GM18498 (cell line): ENCODE results near the gene NEFH.

Source experiments
- ATAC-seq: cut with Tn5 transposase; IDR thresholded peaks from one replicate; pipeline ENCODE4 v1.9.1; 2021; ENCODE audit warnings: mild to moderate bottlenecking, moderate library complexity; ENCODE audit not compliant: unreplicated experiment

Gene NEFH

DNA sequence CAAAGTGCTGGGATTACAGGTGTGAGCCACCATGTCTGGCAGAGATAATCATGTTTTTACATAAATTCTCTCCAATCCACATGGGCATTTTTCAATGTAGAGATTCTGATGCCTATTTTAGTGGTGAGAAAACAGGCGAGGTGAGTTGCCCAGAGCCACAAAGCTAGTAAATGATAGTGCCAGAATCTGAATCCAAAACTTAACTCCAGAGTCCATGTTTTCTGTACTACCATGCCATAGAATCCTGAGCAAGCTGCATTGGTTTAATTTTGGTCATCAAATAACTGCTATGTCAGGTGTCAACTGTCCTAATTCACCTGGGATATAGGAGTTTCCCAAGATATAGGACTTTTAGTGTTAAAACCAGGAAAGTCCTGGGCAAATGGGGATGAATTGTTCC lies 13.6 kb downstream of the NEFH start:
- ATAC-seq, result no peak

DNA sequence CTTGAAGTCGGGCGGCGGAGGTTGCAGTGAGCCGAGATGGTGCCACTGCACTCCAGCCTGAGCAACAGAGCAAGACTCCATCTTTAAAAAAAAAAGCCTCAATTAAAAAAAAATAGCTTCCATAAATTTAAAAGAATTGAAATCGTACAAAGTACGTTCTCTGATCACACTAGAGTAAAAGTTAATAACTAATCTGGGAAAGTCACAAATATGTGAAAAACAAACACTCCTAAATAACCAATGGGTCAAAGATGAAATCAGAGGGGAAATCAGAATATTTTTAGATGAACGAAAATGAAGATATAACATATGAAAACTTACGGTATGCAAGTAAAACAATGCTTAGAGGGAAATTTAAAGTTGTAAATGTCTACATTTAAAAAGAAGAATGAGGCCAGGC lies 19.8 kb downstream of the NEFH start:
- ATAC-seq, result no peak

DNA sequence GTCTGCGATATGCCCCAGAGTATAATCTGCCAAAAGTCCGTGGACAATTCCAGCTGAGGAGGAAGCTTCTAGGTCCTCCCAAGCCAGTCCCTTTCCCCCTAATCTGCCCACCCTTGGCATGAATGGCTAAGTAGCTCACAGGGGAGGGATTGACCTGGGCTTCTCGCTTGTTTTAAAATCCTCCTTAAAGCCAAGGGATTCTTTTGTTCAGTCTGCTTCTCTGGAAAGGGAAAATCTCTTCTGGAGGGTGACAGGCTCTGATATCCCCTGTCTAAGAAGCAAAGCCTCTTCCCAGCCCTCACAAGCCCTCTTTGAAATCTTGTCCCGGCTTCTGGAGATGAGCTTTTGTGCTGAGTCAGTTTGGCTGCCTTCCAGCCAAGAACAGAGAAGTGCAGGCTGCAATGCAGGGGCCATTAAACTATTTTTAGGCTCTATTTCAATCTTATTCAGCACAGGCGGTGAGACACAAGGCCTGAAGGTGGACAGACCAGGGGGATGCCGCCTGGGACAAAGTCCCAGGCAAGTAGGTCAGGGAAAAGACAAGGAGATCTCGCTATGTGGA lies 23.9 kb downstream of the NEFH start:
- ATAC-seq, result no peak

DNA sequence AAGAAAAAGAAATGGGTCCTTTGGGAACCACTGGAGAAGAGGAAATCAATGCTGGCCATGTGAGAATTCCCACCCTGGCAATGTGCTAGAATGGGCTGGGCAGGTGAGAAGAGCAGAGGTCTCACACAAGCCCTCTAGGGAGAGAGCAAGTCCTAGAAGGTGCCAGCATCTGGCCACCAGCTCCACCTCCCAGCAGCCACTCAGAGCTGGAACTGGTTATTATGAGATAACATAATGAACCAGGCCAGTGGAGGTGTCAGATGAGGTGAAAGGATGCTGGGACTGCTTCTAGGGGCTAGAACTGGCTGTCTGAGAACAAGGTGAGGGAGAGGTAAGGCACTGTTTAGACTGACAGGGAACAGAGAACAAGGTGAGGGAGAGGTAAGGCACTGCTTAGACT lies 29.3 kb downstream of the NEFH start:
- no peak for ATAC-seq

DNA sequence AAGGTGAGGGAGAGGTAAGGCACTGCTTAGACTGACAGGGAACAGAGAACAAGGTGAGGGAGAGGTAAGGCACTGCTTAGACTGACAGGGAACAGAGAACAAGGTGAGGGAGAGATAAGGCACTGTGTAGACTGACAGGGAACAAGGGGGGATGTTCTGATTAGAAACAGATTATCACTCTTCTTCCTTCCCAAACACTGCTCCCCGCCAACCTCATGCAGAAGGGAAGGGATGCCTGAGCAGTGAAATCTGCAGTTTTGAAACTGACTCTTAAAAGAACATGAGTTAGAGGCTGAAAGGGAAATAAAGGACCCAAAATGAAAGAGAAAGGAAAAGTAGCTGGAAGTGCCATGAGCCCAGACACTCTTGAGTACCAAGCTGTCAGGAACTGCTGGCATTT lies 29.8 kb downstream of the NEFH start:
- ATAC-seq, result no peak

DNA sequence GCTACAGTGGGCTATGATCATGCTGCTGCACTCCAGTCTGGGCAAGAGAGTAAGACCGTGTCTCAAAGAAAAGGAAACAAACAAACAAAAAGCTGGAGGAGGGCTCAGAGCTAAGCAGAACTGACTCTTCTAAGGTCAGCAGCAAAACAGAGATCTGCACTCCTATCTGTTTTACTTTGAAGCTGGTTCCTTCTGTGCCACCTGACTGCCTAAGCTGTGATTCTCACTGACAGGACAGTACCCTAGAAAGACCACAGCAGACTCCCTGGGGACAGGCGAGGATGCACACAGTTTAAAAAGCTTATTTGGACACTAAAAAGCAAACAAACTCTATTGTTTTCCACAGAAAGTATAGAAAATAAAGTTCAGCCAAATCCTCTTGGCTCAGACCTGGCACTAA lies 30.5 kb downstream of the NEFH start:
- ATAC-seq, result no peak

DNA sequence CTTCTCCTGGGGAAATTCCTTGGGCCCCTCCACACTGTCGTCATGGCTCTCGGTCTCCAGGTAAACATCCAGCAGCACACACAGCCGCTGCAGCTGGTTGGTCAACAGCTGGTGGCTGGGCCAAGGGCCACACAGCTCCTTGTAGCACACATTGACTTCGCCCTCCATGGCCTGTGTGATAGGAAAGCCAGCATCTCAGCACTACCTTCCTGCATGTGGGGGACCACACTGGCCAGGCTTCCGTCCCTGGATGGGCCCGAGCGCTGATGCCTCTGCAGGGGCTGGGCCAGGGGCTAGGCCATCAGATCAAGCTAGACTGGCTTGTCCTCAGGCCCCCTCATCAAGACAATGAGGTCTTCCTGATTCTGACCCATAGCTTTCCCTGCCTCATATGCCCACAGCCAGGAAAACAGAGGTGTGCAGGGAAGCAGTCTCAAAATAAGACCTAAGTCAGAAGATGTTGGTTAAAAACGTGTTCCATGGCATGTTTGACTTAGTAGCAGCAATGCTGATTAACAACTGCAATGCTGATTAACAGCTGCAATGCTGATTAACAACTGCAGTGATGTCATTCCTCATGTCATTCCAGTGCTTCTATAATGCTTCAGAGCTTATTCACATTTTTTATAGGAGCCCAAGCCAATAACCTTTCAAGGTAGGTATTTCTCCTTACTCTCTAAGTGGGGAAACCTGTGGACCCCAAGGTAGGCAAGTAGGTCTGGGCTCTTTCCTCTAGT lies 31.3 kb downstream of the NEFH start:
- ATAC-seq, result no peak

DNA sequence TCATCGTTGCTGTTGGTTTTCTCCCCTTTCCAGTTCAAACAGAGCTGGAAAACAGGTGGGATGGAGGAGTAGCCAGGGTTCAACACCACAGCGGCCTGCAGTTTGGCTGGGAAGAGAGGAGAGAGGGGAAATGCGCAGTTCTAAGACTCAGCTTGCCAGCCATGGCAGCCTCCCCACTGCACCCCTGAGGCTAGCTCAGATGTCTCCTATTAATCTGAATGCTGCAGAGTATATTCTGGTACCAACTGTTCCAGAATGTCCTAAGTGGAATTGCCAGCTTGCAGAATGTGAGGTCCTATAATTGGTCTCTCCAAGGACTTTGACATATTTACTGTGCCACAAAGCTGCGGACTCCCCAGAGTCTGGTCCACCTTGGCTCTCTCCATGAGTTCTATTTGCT lies 32.0 kb downstream of the NEFH start:
- ATAC-seq, result no peak

DNA sequence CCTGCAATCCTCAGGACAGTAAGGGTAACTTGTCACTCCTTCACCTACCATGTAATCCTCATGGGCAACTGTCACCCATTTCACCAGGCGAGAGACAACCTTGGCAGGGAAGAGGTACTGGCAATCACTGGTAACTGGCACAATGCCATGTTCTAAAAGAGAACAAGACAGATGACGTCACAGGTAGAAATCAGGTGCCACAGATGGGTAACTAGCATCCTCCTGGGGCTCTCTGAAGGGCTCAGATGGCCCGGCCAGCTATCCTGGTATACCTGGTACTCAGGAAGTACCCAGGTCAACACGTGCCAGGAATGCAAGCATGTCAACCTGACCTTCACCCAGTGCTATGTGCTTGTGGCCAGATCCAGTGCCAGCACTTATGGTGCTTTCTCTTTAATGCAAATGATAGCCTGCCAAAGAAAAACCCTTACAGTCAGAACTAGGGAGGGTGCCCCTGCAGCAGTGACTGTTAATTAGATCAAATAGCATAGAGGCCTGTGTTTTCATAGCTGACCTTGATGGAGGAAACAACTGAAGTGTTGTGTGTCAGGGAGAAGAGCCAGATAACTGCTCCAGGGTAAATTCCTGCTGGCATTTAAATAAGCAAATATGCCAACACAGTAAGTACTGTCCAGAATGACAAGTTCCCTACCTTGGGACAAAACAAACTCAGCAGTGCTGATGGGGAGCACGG lies 37.3 kb downstream of the NEFH start:
- no peak for ATAC-seq

DNA sequence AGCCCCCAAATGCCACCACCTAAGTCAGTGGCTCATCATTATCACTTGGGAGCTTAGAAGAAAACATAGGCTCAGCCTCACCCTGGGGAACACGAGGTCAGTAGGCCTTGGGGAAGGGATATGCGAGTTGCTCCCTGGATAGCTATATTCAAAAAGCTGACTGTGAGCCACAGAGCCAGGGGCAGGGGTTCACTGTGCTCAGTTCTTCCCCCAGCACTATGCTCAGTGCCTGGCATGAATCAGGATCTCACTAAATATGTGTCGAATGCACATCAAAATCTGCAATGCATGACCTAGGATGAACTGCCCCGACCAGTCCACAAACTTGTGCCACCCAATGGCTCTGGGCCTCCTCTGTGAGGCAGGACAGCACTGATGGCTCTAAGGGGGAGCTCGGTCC lies 38.4 kb downstream of the NEFH start:
- ATAC-seq, result no peak

DNA sequence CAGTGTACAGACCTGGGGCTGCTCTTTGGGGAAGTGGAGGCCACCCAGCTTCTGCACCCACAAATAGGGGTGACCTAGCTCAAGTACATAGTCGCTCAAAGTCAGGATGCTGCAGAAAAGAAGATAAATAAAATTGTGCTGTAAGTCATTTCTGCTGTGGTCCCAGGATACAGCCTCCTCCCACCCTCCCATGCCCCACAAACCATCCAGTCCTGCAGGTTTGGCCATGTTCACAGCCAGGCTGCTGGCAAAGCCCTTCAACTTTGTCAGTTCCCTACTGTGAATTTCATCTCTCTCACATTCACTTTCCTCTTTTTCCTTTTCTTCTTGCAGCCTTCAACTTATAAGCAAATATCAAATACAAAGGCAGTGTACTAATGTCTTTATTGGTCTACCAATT lies 40.0 kb downstream of the NEFH start:
- no peak for ATAC-seq

DNA sequence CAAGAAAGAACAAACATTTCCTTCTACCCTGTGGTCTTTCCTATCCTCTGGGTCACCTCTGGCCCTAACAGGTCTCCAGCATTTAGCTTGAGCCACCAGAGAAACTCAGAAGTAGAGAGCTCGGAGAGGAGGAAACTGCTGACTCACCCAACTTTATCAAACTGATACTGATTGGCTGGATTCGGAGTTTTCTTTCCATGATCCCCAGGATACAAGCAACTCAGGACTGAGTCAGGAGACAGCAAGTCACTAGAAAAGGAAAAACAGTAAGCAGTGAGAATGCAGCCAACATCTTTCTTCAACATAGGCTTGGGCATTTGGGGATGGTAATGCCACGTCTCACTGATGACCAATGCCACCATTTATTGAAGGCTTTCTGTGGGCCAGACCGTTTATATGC lies 40.8 kb downstream of the NEFH start:
- no peak for ATAC-seq

DNA sequence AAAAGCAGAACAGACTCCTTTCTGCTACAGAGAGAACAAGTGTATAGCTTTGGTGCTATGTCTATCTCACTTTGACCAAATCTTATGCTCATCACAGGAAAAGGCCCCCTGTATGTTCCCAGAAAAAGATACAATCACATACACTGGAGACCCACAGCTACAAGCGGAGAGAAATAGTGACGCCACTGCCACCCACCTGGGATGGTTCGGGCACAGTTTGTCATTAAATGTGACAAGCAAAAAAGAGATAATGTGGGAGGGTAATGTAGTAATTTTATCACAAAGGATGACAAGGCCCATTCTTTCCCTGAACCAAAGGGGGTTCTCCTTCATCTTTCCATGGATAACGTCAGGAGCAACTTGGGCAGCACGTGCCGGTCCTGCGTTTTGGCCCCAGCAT lies 41.5 kb downstream of the NEFH start:
- no peak for ATAC-seq

DNA sequence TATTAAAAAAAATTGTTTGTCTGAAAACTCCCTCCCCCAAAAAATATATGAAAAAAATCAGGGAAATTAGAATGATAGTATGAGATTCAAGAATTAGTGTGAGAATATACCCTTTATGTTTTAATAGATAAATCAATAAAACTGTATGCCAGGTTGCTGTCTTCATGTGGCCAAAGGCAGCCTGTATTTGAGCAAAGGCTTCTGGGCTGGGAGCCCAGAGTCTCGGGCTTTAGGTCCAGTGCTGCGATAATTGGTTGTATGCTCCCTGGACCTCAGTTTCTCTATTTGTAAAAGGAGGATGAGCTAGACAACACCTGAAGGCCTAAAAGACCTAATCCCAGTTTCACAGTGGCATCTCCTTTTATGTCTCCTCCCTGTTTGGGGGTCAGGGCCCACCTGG lies 43.7 kb downstream of the NEFH start:
- ATAC-seq, result no peak

DNA sequence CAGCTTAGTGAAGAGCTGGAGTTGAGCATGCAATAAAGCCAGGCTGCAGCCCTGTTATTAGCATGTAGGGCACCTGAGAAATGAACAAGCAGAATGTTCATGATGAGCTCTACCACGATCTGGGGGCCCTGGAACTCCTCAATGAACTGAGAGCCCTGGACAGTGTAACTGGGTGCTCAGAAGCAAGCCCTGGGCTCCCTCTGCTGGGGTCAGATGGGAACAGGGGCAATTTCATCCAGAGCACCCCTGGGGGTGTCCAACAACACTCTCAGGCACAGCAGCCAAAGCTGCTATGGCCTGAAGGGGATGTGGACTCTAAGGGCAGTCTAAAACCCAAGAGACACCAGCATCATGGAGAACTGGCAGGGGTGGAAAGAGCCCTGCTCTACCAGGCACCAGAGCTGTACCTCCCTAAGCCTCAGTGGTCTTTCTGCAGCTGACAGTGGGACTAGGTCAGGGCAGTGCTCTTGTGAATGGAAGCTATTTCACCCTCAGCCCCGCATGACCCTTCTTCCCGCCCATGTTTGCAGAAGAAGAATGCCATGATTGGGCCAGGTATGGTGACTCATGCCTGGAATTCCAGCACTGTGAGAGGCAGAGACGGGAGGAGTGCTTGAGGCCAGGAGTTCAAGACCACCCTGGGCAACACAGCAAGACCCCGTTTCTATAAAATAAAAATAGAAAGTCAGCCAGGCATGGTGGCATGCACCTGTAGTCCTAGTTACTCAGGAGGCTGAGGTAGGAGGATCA lies 44.6 kb downstream of the NEFH start:
- ATAC-seq, result no peak

DNA sequence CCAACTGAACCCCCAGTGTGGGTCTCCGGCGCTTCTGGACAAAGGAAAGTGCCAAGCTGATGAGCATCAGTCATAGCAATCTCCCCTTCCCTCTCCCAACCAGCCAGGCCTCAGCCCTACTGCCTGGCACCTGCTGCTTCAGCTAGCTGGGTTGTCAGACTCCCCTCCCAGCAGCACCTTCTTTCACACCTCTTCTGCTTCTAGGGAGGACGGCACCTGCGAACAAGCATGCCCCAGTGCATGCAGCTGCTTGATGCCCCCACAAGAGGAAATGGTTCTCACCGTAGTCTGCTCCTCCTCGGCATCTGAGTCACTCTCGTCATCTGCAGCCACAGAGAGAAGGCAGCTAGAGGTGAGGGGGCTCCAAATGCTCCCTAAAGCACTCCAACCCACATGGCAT lies 48.1 kb downstream of the NEFH start:
- no peak for ATAC-seq

DNA sequence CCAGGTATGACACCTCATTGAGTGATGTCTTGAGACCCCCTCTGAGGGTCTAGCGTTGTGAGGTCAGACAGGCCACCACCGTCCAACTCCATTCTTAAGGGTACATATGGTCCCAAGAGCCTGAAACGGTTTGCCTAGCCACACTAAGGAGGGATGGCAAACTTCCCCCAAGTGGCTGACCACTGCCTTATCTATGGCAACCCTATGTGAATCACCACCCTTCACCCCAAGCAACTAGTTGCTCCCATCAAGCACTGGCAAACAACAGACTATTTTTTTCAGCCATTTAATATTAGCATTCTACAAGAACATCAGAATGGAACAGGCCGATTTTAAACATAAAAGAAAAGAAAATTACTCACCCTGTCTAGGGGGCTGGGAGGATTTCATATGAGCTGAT lies 50.7 kb downstream of the NEFH start:
- ATAC-seq, result no peak

DNA sequence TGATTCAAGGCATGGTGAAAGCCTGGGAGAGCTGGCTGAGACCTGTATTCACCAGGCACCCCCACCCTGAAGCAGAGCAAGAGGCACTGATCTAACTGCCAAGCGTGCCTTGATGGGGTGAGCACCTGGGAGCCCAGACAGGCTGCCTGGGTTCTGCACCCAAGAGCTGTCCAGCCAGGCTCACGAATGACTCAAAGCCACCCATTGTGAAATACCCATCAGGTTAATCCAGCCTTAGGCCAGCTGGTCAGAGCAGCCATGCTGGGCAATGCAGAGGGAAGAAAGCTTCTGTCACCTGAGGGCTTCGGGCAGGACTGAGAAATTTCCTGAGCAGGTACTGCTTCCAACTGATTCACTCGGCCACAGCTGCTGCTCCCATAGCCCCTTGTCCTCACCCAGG lies 51.4 kb downstream of the NEFH start:
- no peak for ATAC-seq

DNA sequence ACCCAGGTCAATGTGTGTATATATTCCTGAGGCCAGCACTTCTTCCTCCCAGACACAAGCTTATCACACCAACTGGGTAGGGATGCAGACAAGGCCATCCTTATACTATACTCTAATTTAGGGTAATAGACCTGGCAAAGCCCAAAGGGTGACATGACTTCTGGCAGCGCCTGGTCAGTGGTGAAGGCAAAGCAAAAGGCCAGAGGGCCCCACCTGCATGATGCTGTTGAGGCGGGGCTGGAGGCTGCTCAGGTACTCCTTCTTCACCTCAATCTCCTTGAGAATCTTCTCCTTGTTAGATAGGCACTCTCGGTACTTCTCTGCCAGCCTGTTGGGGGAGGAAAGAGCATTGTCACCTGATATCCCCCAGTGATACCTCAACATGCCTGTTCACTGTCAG lies 56.4 kb downstream of the NEFH start:
- no peak for ATAC-seq

DNA sequence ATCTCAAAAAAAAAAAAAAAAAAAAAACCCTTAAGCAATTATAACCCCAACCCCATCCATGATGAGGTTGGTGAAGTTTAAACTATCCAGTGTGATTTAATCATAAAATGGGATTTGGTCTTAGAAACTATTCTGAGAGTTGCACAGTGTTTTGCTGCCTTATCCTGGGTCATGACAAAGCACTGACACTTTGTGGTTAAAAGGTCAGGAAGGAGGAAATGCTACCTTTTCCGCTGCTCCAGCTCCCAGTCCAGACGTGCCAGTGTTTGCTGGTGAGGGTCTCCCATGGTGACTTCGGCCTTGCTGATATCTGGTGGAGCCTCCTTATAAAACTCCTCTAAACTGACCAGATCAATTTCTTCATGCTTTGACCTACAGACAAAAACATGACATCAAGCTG lies 59.1 kb downstream of the NEFH start:
- no peak for ATAC-seq
